Hindlimb muscle (tissue), 1 donor: Measurements from ENCODE around the gene ING4. TPM values are rescaled to one million over a fixed set of nuclear protein-coding genes. Genes with fewer than 3 reads are reported as not detected.

Experiments
- DNase-seq: peaks from one replicate; pipeline ENCODE4 v3.0.0-alpha.2; 2013
- polyA plus RNA-seq: library from polyadenylated mRNA; unstranded; fragments of 120-200 nt; gene quantifications from one replicate; pipeline ENCODE4 v1.2.1, GENCODE V29; 2013; ENCODE audit not compliant: insufficient read length

Gene ING4
- polyA plus RNA-seq, 1 donor = 47.6 TPM

DNA sequence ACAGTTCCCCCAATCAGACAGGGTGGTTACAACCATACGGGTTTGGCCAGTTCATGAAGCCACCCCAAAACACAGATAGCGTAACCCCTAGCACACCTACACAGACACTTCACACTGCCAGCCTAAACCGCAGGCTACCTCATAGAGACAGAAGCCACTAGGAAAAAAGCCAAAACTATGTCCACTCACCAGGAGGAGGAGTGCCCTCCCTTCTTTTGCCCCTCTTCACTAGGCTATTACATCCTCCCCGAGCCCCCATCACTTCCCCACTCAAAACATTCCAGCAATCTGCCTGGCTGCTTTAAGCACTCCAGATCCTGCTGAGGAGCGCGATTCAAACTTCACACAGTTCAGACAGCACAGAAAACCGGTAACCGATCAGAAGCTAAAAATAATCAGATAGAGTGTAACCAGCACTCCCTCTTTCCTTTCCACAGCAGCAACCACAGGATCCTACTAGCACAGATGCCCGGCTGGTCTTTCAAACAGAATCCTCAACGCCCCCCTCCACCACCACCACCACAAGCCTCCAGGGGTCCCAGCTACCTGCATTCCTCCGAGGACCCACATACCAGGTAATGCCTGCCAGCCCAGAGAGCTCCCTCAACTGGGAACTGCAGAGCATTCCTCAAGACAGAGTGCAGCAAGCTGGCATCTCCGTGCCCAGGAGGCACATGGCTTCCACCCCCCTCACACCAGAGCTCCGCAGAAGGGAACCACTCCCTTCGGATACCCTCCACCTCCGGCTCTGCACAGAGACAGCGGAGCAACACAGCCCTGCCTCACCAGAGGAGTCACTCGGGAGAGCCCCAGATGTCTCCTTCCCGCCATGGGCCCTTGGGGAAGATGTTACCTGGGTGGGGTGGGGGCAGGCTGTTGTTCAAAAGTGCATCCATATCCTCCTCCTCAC is 57.2 kb downstream of the ING4 start:
- no peak for DNase-seq

DNA sequence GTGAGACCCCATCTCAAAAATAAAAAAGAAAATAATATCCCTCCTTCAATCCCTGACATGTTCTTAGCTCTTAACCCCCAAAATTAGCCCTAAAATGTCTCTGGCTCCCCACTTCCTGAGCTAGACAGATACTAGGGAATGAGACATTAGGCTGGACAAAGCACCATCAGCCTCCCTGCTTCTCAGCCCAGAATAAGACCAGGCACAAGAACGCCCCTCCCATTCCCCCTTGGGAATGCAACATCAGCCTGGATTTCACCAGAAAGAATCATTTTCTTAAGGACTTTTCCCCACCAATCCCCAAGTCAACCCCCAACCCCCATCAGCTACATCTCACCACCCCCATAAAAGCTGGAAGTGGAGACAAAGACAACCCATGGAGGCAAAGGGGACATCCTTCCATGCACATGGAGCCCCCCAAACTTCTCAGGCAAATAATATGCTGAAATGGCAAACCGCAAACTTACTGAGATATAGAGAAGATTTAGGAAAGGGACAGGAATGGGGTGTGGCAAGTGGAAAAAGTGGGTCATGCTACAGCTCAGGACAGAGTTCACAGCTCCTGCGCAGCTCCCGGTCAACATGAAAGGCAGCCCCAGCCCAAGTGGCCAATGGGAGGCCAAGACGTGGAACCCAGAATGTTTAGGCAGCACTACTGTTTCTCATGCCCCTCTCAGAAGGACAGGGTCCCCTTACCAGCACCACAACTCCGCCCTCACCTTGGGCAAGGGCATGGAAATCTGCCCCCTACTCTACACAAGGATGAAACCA is 58.5 kb downstream of the ING4 start:
- no peak for DNase-seq

DNA sequence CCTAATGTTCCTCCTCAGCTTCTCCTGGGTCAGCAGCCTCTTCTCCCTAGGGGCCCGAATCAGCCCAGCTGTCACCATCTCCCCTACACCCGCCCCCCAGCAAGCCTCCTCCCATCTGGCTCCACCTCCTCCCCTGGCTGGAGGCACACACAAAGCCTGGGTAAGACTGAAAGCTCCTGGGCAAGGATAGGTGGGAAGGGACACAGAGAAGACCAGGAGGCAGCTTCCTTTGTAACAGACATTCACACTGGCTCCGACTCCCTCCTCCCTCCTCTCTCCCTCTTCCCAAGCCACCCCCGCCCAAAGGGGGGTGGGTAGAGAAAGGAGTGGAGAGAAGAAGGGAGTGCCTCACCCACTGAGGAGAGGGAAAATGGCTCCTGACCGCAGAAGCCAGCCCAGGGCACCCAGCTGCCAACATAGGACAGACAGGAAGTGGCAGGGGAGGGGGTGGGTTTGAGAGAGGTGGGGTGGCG is 59.8 kb downstream of the ING4 start:
- no peak for DNase-seq

DNA sequence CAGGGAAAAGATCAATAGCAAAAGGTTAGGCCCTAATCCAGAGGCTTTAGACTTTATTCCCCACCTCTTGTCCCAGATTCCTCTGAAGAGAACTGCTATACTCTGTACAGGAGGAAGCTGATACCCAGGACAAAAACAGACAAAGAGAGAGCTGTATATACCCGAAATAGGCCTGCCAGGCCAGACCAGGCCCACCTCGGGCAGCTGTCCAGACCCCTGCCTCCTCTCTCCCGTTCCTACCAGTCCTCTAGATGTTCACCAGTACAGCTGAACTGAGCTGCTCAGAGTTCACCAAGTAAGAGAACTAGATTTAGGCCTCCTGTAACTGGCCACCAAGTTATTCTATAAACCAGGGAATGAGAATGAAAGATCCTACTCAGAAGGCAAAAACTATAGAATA is 60.4 kb downstream of the ING4 start:
- no peak for DNase-seq

Other genes starting within 250 kb of the ING4 start
- gene CD27, start 218.2 kb downstream of the ING4 start, polyA plus RNA-seq = 0.71 TPM
- 10.3 TPM for gene TAPBPL, start 211.1 kb downstream of the ING4 start, polyA plus RNA-seq
- gene VAMP1, start 192.4 kb downstream of the ING4 start, polyA plus RNA-seq = 11.9 TPM
- 112 TPM for gene MRPL51, start 169.9 kb downstream of the ING4 start, polyA plus RNA-seq
- gene NCAPD2, start 169.0 kb downstream of the ING4 start, polyA plus RNA-seq = 36.9 TPM
- gene GAPDH, start 128.6 kb downstream of the ING4 start, polyA plus RNA-seq = 5,261 TPM
- 41.0 TPM for gene IFFO1, start 107.1 kb downstream of the ING4 start, polyA plus RNA-seq
- gene NOP2, start 94.8 kb downstream of the ING4 start, polyA plus RNA-seq = 25.7 TPM
- gene CHD4, start 55.7 kb downstream of the ING4 start, polyA plus RNA-seq = 174 TPM
- 2.4 TPM for gene LPAR5, start 27.2 kb downstream of the ING4 start, polyA plus RNA-seq
- 2.9 TPM for gene ACRBP, start 15.7 kb downstream of the ING4 start, polyA plus RNA-seq
- 50.4 TPM for gene ZNF384, start 26.3 kb upstream of the ING4 start, polyA plus RNA-seq
- gene PIANP, start 37.7 kb upstream of the ING4 start, polyA plus RNA-seq = 2.4 TPM
- 65.7 TPM for gene COPS7A, start 60.9 kb upstream of the ING4 start, polyA plus RNA-seq
- 134 TPM for gene MLF2, start 90.0 kb upstream of the ING4 start, polyA plus RNA-seq
- 373 TPM for gene PTMS, start 103.2 kb upstream of the ING4 start, polyA plus RNA-seq
- 0.80 TPM for gene LAG3, start 109.4 kb upstream of the ING4 start, polyA plus RNA-seq
- 11.1 TPM for gene CD4, start 126.4 kb upstream of the ING4 start, polyA plus RNA-seq
- 17.6 TPM for gene GPR162, start 158.7 kb upstream of the ING4 start, polyA plus RNA-seq
- 29.7 TPM for gene P3H3, start 165.3 kb upstream of the ING4 start, polyA plus RNA-seq
- gene GNB3, start 177.8 kb upstream of the ING4 start, polyA plus RNA-seq = 32.6 TPM
- gene CDCA3, start 188.2 kb upstream of the ING4 start, polyA plus RNA-seq = 16.7 TPM
- gene USP5, start 189.0 kb upstream of the ING4 start, polyA plus RNA-seq = 66.9 TPM
- 1,016 TPM for gene TPI1, start 204.4 kb upstream of the ING4 start, polyA plus RNA-seq
- 5.9 TPM for gene SPSB2, start 210.2 kb upstream of the ING4 start, polyA plus RNA-seq
- gene LRRC23, start 241.7 kb upstream of the ING4 start, polyA plus RNA-seq = 9.3 TPM